Neural crest cell (in vitro differentiated cells): ENCODE data around the gene SLAMF7. TPM values are rescaled to one million over a fixed set of nuclear protein-coding genes. Genes with fewer than 3 reads are reported as not detected.

ENCODE experiments used
- DNase-seq: peaks from one replicate; pipeline ENCODE4 v3.0.0; 2021; ENCODE audit warnings: low read depth, mixed read lengths, low spot score
- H3K27ac Mint-ChIP-seq: one replicate; pipeline ENCODE4 v1.8.0; 2021; ENCODE audit warnings: mild to moderate bottlenecking, mixed read lengths; ENCODE audit not compliant: unreplicated experiment
- H3K27me3 Mint-ChIP-seq: 2 replicates; pipeline ENCODE4 v1.8.0; 2021; ENCODE audit warnings: low read depth, mild to moderate bottlenecking, mixed read lengths
- H3K36me3 Mint-ChIP-seq: 2 replicates; pipeline ENCODE4 v1.8.0; 2021; ENCODE audit warnings: low read depth, mild to moderate bottlenecking, mixed read lengths
- H3K4me1 Mint-ChIP-seq: 2 replicates; pipeline ENCODE4 v1.8.0; 2021; ENCODE audit warnings: mixed read lengths
- H3K4me3 Mint-ChIP-seq: one replicate; pipeline ENCODE4 v1.8.0; 2021; ENCODE audit warnings: mild to moderate bottlenecking, mixed read lengths
- H3K9me3 Mint-ChIP-seq: 2 replicates; pipeline ENCODE4 v1.8.0; 2021; ENCODE audit warnings: mixed read lengths
- CTCF ChIP-seq: fragments of 200-600 bp; sonication (generic); conservative IDR thresholded peaks from 2 replicates; pipeline ENCODE4 v1.5.0; 2021; ENCODE audit warnings: antibody characterized with exemption, mild to moderate bottlenecking
- total RNA-seq: library from RNA; stranded (reverse); gene quantifications from 2 replicates; pipeline ENCODE4 v1.2.1, GENCODE V29; 2021

SLAMF7 gene
- total RNA-seq, 1 donor from 2014 or later = not detected

- H3K4me1 Mint-ChIP-seq = no peaks in the 10 kb centered on the region
- H3K4me3 Mint-ChIP-seq = no peak within 1 kb of the TSS
- no peaks in the 10 kb centered on the region for H3K36me3 Mint-ChIP-seq
- no peaks in the 10 kb centered on the region for H3K9me3 Mint-ChIP-seq
- no peak for TF ChIP-seq CTCF
- no peak for DNase-seq
- no peak within 1 kb of the TSS for H3K27ac Mint-ChIP-seq
- no peaks in the 10 kb centered on the region for H3K27me3 Mint-ChIP-seq
Measured at GRCh38 chr1:160795951-160796383, 56.9 kb downstream of the SLAMF7 start, which contains the start of gene LY9. TSS of gene LY9 (plus strand) at chr1:160796174. CDS start at chr1:160796188, 14 bp downstream.

DNA sequence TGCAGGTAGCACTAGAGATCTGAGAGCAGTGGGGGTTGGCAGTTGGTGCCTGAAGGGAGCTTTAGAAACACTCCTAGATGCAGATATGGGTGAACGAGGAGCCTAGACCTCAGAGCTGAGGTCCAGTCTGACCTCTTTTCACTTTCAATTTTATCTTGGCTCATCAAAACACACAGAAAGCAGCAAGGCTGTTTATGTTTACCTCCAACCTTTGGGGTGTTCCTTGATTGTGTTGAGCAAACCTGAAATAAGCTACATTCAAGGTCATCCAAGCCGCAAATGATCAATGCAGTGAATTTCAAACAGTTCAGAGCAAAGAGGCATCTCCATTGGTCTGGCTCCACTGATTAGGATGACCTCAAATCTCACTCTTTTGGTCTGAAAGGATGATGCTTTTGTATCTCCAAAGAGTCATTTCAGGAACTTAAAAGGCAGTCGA lies 58.2 kb downstream of the SLAMF7 start:
- H3K36me3 Mint-ChIP-seq = no peaks in the 10 kb centered on the region
- H3K4me3 Mint-ChIP-seq = no peak overlapping the region
- H3K27me3 Mint-ChIP-seq = no peaks in the 10 kb centered on the region
- H3K9me3 Mint-ChIP-seq = no peaks in the 10 kb centered on the region
- H3K27ac Mint-ChIP-seq = peak overlapping the region; percentile 35
- DNase-seq = no peak
- H3K4me1 Mint-ChIP-seq = no peaks in the 10 kb centered on the region
- TF ChIP-seq CTCF = no peak

DNA sequence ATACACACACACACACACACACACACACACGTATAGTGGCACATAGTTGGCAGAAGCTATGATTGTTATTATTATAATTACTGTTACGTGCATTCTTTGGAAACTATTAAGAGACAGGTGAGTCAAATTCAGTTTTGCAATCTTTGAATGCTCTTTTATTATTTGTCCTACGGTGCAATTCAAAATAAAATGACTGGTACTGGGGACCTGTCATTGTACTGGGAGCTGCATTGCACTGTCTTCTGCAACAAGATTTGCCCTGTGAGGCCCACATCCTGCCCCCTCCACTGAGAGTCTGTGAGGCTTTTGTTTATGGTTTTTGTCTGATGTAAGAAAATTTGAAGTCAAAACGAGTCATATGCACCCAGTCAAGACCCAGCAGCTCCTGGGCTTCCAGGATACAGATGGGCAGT lies 58.8 kb downstream of the SLAMF7 start:
- Mint-ChIP-seq H3K27ac (no peak overlapping the region), H3K27me3 (no peaks in the 10 kb centered on the region), H3K36me3 (no peaks in the 10 kb centered on the region), H3K9me3 (no peaks in the 10 kb centered on the region), H3K4me1 (no peaks in the 10 kb centered on the region), H3K4me3 (no peak overlapping the region)
- TF ChIP-seq CTCF = no peak
- DNase-seq = no peak

DNA sequence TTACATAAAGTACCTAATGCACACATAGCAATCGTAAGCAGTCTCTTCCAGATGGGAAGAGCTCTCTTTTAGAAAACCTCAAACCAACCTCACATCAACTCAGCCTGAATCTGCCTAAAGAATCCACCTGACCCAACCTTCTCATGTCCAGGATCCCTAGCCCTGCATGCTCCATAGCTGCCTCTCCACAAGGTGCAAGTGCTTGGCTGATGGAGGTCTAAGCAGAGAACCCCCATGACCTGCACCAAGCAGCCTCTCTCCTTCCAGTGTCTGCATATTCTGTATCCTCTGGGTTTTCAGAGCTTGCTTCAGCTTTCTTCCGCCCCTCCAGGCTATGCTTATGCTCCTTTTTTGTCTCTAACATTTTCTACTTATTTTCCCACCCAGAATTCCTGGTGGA lies 59.4 kb downstream of the SLAMF7 start:
- DNase-seq = no peak
- no peak overlapping the region for H3K27ac Mint-ChIP-seq
- H3K9me3 Mint-ChIP-seq = no peaks in the 10 kb centered on the region
- H3K27me3 Mint-ChIP-seq = no peaks in the 10 kb centered on the region
- TF ChIP-seq CTCF = no peak
- no peaks in the 10 kb centered on the region for H3K4me1 Mint-ChIP-seq
- no peak overlapping the region for H3K4me3 Mint-ChIP-seq
- no peaks in the 10 kb centered on the region for H3K36me3 Mint-ChIP-seq

DNA sequence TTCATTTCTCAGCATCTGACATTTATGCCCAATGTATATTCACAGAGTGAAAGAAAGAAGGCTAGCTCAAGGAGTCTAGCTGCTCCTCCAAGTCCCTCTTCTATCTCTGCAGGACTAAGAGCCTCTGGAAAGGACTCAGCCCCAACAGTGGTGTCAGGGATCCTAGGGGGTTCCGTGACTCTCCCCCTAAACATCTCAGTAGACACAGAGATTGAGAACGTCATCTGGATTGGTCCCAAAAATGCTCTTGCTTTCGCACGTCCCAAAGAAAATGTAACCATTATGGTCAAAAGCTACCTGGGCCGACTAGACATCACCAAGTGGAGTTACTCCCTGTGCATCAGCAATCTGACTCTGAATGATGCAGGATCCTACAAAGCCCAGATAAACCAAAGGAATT lies 60.6 kb downstream of the SLAMF7 start:
- no peak for TF ChIP-seq CTCF
- peaks cover 1% of the 10 kb centered on the region for H3K27me3 Mint-ChIP-seq
- H3K27ac Mint-ChIP-seq = no peak overlapping the region
- H3K36me3 Mint-ChIP-seq = peaks cover under 1% of the 10 kb centered on the region
- DNase-seq = no peak
- H3K4me3 Mint-ChIP-seq = no peak overlapping the region
- no peaks in the 10 kb centered on the region for H3K4me1 Mint-ChIP-seq
- peaks cover 3% of the 10 kb centered on the region for H3K9me3 Mint-ChIP-seq

DNA sequence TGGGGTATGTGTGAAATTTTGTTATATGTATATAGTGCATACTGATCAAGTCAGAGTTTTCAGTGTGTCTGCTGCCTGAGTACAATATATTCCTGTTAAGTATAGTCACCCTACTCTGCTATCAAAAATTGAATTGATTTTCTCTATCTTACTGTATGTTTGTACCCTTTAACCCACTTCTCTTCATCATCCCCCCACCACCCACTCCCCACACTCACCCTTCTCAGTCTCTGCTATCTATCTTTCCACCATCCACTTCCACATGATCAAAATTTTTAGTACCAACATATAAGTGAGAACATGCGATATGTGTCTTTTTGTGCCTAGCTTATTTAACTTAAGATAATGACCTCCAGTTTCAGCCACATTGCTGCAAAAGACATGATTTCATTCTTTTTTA lies 61.1 kb downstream of the SLAMF7 start:
- no peak for DNase-seq
- Mint-ChIP-seq H3K4me3 (no peak overlapping the region), H3K27ac (no peak overlapping the region), H3K27me3 (peaks cover 6% of the 10 kb centered on the region), H3K4me1 (no peaks in the 10 kb centered on the region), H3K9me3 (peaks cover 6% of the 10 kb centered on the region), H3K36me3 (peaks cover 4% of the 10 kb centered on the region)
- TF ChIP-seq CTCF = no peak
